NB4 (cell line): ENCODE results near the gene SFRP5.

Experiments used
- CTCF ChIP-seq: IDR thresholded peaks from one replicate; pipeline ENCODE4 v1.5.1; 2012; ENCODE audit warnings: low read depth, low read length
- MAX ChIP-seq: IDR thresholded peaks from 2 replicates; pipeline ENCODE4 v1.6.1; 2011; ENCODE audit warnings: low read depth, low read length
- POLR2A ChIP-seq: IDR thresholded peaks from 2 replicates; pipeline ENCODE4 v1.6.1; 2011; ENCODE audit warnings: mild to moderate bottlenecking; ENCODE audit not compliant: insufficient read length; ENCODE audit errors: extremely low read depth

- no peak for TF ChIP-seq CTCF
- no peak for TF ChIP-seq MAX
- no peak for TF ChIP-seq POLR2A
Measured at GRCh38 chr10:97762056-97762455, 9.7 kb downstream of the SFRP5 start.
